Loucy (cell line): ENCODE results near the gene ARL4D.

ENCODE experiments used
- H2AFZ ChIP-seq: fragments of 200-600 bp; sonication (generic); 2 replicates; pipeline ENCODE4 v1.6.0; 2016; ENCODE audit warnings: antibody characterized with exemption, mild to moderate bottlenecking, low read length, moderate library complexity
- H3F3A ChIP-seq: fragments of 200-600 bp; 2 replicates; pipeline ENCODE4 v1.6.0; 2016; ENCODE audit warnings: antibody characterized with exemption, low read depth, mild to moderate bottlenecking
- H3K27me3 ChIP-seq: fragments of 200-600 bp; sonication (generic); 2 replicates; pipeline ENCODE4 v1.6.1; 2014; ENCODE audit warnings: low read length, mild to moderate bottlenecking; ENCODE audit not compliant: insufficient read depth, poor library complexity, severe bottlenecking
- H3K36me3 ChIP-seq: fragments of 200-600 bp; sonication (generic); 2 replicates; pipeline ENCODE4 v1.6.1; 2016; ENCODE audit warnings: low read length; ENCODE audit not compliant: insufficient read depth
- H3K4me1 ChIP-seq: fragments of 200-600 bp; sonication (generic); 2 replicates; pipeline ENCODE4 v1.5.1; 2014; ENCODE audit warnings: low read length, mild to moderate bottlenecking; ENCODE audit not compliant: insufficient read depth, poor library complexity, severe bottlenecking
- H3K4me2 ChIP-seq: fragments of 200-600 bp; sonication (generic); 2 replicates; pipeline ENCODE4 v1.6.0; 2014; ENCODE audit warnings: antibody characterized with exemption, low read length, low read depth, mild to moderate bottlenecking; ENCODE audit not compliant: poor library complexity, severe bottlenecking
- H3K4me3 ChIP-seq: fragments of 200-600 bp; sonication (generic); 2 replicates; pipeline ENCODE4 v1.5.1; 2014; ENCODE audit warnings: low read length, mild to moderate bottlenecking, mixed read lengths; ENCODE audit not compliant: poor library complexity, severe bottlenecking
- H3K79me2 ChIP-seq: fragments of 200-600 bp; sonication (generic); 2 replicates; pipeline ENCODE4 v1.6.1; 2014; ENCODE audit warnings: low read length; ENCODE audit not compliant: insufficient read depth
- H3K9ac ChIP-seq: fragments of 200-600 bp; sonication (generic); 2 replicates; pipeline ENCODE4 v1.6.0; 2014; ENCODE audit warnings: mild to moderate bottlenecking, low read depth, low read length, moderate library complexity; ENCODE audit not compliant: poor library complexity, severe bottlenecking
- H3K9me2 ChIP-seq: fragments of 200-600 bp; sonication (generic); replicated peaks from 2 replicates; pipeline ENCODE4 v1.6.1; 2016; ENCODE audit warnings: low read depth, low read length, mixed read lengths
- H3K9me3 ChIP-seq: fragments of 200-600 bp; sonication (generic); 2 replicates; pipeline ENCODE4 v1.6.1; 2014; ENCODE audit warnings: mild to moderate bottlenecking, antibody characterized with exemption, low read length, low read depth; ENCODE audit not compliant: insufficient read depth
- H4K20me1 ChIP-seq: fragments of 200-600 bp; sonication (generic); 2 replicates; pipeline ENCODE4 v1.6.0; 2014; ENCODE audit warnings: antibody characterized with exemption, low read length, mild to moderate bottlenecking; ENCODE audit not compliant: insufficient read depth, poor library complexity, severe bottlenecking
- CTCF ChIP-seq: fragments of 200-600 bp; sonication (generic); conservative IDR thresholded peaks from 2 replicates; pipeline ENCODE4 v1.5.1; 2014; ENCODE audit warnings: mild to moderate bottlenecking, antibody characterized with exemption, low read length
- EZH2phosphoT487 ChIP-seq: fragments of 200-600 bp; IDR thresholded peaks from 2 replicates; pipeline ENCODE4 v1.6.1; 2018; ENCODE audit warnings: antibody characterized with exemption, mild to moderate bottlenecking, moderate library complexity, borderline replicate concordance

Gene ARL4D

GRCh38 chr17:43380307-43380706, 18.5 kb upstream of the ARL4D start:
- no peaks in the 10 kb centered on the region for H3K36me3 ChIP-seq
- H3K79me2 ChIP-seq, result no peaks in the 10 kb centered on the region
- H3F3A ChIP-seq, result no peaks in the 10 kb centered on the region
- no peaks in the 10 kb centered on the region for H3K27me3 ChIP-seq
- H2AFZ ChIP-seq, result no peak overlapping the region
- no peak overlapping the region for H3K4me3 ChIP-seq
- no peak overlapping the region for H3K9ac ChIP-seq
- H3K9me3 ChIP-seq, result peaks cover 5% of the 10 kb centered on the region; the same call in 1 of the 2 replicates
- no peaks in the 10 kb centered on the region for H3K4me1 ChIP-seq
- TF ChIP-seq CTCF (no peak), EZH2phosphoT487 (no peak)
- H4K20me1 ChIP-seq, result no peaks in the 10 kb centered on the region
- no peaks in the 10 kb centered on the region for H3K9me2 ChIP-seq
- no peak overlapping the region for H3K4me2 ChIP-seq

GRCh38 chr17:43381204-43381603, 17.6 kb upstream of the ARL4D start:
- no peak overlapping the region for H3K4me2 ChIP-seq
- no peaks in the 10 kb centered on the region for H3K9me2 ChIP-seq
- no peak overlapping the region for H3K9ac ChIP-seq
- H3K4me1 ChIP-seq, result no peaks in the 10 kb centered on the region
- H3F3A ChIP-seq, result no peaks in the 10 kb centered on the region
- H4K20me1 ChIP-seq, result no peaks in the 10 kb centered on the region
- H3K27me3 ChIP-seq, result no peaks in the 10 kb centered on the region
- no peaks in the 10 kb centered on the region for H3K79me2 ChIP-seq
- H3K36me3 ChIP-seq, result no peaks in the 10 kb centered on the region
- H3K9me3 ChIP-seq, result peaks cover 5% of the 10 kb centered on the region; the same call in 1 of the 2 replicates
- no peak overlapping the region for H2AFZ ChIP-seq
- no peak overlapping the region for H3K4me3 ChIP-seq
- TF ChIP-seq CTCF, result no peak
- no peak for TF ChIP-seq EZH2phosphoT487

- Histone ChIP-seq H3K9me3 (peaks cover 5% of the 10 kb centered on the region; the same call in 1 of the 2 replicates), H3K9ac (no peak overlapping the region), H3K36me3 (no peaks in the 10 kb centered on the region), H2AFZ (no peak overlapping the region), H3K4me1 (no peaks in the 10 kb centered on the region), H4K20me1 (no peaks in the 10 kb centered on the region), H3F3A (no peaks in the 10 kb centered on the region), H3K79me2 (no peaks in the 10 kb centered on the region), H3K9me2 (no peaks in the 10 kb centered on the region), H3K27me3 (no peaks in the 10 kb centered on the region), H3K4me3 (no peak overlapping the region), H3K4me2 (no peak overlapping the region)
- TF ChIP-seq CTCF (no peak), EZH2phosphoT487 (no peak)
Measured at GRCh38 chr17:43381621-43382020, 17.2 kb upstream of the ARL4D start.
